DMS 273 (cell line): ENCODE results near the gene CLEC3A.
"Not testable (repeated sequence)": the region's sequence is repeated elsewhere in the genome, so short reads cannot be mapped to it uniquely, and the experiment has no call there.

Experiments
- DNase-seq: peaks from one replicate; lab custom pipeline; 2025; ENCODE audit not compliant: unreplicated experiment; lab: John Stamatoyannopoulos, UW

Gene CLEC3A, protein sequence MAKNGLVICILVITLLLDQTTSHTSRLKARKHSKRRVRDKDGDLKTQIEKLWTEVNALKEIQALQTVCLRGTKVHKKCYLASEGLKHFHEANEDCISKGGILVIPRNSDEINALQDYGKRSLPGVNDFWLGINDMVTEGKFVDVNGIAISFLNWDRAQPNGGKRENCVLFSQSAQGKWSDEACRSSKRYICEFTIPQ

GRCh38 chr16:78022347-78023060, at the start of gene CLEC3A:
TSS of gene CLEC3A (plus strand) at chr16:78022548. CDS start at chr16:78022627, 79 bp downstream.
- DNase-seq = no peak

DNA sequence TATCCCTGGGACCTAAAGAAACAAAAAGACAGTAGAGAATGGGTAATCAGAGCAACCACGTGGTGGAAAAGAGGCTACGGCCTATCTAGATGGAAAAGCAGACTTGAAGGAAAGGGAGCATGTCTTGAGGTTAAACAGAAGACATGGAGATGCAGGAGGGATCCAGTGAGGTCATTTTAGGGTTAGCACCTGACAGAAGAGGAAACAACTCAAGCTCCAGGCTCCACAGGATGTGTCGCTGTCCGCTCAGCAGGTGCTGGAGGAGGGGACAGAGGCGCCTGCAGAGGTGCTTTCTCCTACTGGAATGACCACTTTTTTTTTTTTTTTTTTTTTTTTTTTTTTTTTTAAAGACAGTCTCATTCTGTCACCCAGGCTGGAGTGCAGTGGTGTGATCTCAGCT, 47.5 kb upstream of the CLEC3A start:
- no peak for DNase-seq

DNA sequence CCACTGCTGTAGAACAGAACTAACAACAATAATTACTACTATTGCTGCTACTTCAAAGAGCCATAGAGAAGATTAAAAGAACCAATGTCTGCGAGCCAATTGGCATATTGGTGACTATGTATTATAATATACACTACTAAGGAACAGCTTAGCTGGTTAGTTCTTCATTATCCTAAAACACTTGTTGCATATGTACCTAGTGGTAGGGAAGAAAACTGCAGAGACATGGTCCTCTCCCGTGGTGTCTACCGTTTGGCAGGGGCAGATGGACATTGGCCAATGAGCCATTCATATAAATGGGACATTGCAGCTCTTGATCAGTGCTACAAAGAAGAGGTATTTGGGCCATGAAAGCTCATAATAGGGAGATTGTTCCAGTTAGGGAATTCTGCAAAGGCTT, 46.4 kb upstream of the CLEC3A start:
- no peak for DNase-seq

- no peak for DNase-seq
These were observed 45.0 kb upstream of the CLEC3A start for GRCh38 chr16:77977339-77977738.

DNA sequence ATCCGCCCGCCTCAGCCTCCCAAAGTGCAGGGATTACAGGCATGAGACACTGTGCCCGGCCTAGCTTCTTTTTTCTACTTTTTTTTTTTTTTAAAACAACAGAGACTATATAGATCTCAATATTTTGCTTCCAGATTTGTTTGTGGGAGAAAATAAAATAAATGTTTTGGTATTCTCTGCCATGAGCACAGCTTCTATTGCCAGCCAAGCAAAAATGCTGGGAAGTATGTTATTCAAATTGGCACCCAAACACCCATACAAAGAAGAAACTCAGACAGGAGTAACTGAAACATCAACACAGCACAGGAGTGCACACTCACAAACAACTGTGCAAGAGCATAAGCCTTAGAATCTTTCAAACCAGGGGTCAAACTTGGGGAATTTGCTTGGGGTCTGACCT, 37.2 kb upstream of the CLEC3A start:
- DNase-seq = no peak

- peak; percentile 8 for DNase-seq
These were observed 36.2 kb upstream of the CLEC3A start for GRCh38 chr16:77986011-77986740.

DNA sequence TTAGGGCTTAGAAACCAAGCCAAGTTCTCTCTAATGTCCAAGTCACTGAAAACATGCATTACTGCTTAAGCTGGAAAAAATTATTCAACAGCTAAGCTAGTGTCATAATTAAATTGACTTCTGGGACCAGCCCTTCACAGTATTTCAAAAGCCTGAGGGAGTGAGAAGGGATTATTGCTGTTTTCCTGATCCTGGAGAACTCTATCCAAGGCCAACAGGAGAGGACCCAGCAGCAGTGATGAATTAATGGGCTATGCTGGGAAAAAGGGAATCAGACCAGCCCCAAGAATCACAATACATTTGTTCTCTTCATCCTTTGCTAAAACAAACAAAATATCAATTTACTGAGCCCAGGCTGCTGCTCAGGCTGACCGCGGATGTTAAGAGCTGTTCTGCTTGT, 34.5 kb upstream of the CLEC3A start:
- no peak for DNase-seq

- no peak for DNase-seq
These were observed 32.5 kb upstream of the CLEC3A start for GRCh38 chr16:77989846-77990245.

GRCh38 chr16:77991701-77992100, 30.6 kb upstream of the CLEC3A start:
- DNase-seq = peak; percentile 27

DNA sequence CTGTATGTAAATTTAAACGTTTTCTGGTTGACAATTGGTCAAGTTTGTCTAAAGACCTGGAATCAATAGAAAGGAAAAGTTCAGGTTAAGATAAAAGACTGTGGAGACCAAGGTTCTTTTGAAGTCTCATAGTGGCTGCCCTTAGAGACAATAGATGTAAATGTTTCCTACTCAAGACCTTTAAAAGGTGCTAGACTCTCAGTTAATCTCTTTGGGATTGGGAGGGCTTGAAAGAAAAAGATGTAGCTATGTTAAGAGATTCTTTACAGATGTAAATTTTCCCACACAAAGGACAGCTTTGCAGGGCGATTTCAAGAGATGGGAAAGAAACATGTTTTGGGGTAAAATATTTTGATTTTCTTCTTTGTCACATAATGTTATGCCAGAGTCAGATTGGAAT, 30.0 kb upstream of the CLEC3A start:
- not testable (repeated sequence) for DNase-seq

DNA sequence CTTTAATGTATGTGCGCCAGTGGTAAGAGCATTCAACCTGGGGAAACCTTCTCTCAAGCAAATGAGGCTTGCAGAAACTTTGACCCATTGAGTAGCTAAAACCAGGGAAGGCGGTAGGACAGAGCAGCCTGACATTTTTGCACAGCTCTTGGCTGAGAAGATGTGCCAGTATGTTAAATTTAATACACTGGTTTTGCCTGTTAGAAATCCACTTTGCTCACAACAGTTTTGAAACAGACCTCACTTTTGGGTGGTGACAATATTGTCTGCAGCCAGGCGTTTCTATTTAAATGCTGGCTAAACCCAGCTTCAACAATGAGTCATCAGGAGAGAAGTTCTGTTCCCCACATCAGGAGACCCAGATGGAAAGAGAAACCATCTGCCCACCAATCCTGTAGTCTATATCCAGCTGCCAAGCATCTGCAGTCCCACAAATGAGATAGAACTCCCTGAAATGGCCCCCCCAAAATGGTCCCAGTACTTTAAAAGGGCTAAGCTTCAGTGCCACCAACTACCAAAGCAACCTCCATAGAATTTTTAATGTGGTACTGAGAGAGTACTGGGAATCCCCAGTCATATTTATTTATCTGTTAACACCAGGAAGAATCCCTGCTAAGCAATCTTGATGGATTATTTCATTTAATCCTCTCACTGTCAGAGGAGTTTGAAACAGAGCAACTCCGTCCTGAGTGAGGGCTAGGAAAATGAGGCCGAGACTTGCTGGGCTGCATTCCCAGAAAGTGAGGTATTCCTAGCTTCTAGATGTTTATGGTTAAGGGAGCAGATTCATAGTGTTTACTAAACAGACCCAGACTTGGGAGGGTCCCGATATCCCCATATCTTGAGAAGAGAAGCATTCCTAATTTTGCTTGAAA, 29.0 kb upstream of the CLEC3A start:
- DNase-seq = peak; percentile 82

DNA sequence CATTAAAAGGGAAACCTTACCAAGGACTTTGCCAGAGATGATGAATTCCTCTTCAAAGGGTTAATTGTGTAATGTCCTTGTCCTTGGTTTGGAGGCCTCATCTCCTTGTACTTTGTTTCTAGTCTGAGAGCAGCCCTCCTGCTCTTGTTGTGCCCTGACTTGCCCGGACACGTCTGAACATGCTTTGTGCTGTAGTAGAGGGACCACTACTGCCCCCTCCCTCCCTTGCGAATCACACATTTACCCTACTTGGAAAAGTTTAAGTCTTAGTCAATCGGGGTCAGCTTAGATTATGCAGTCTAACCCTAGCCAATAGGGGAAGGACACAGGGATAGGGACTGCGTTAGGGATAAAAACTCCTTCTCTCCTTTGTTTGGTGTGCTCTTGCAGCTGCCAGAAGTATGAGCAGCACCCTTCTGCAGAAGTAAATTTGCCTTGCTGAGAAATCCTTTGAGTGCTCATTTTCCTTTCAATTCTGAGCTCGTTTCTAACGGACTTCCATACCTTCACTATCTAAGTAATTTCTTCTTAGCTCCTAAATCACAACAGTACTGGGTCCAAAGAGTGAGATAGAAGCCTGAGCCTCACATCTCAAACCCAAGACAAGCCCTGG, 26.4 kb upstream of the CLEC3A start:
- no peak for DNase-seq

DNA sequence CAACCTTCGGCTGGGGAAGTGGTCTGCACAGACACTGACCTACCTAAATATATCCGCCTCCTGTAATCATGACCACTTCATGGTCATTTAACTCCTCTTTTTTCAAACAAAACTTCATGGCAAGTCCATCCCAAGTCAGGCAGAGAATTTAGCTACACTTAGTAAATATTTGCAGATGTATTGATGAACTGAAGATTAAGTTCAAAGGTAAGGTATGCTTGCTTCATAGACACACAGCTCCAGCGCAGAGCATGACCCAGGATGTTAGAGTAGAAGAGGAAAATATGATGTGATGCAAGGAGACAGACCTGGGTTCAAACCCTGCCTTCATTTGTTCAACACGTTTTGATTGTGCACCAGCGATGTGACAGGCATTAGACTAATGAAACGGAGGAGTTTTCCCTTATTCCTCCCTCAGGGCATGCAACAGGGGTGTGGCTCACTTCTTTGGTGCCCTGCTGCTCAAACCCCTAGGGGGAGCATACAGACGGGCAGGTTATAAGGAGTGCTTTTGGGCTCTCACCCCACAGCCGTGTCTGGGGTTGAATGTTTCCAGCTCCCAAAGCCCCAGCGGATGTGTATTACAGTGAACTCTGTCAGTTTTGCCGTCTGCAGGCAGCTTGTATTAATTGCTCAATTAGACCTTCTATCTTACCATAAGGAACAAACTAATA, 23.9 kb upstream of the CLEC3A start:
- no peak for DNase-seq

- DNase-seq = no peak
These were observed 20.8 kb upstream of the CLEC3A start for GRCh38 chr16:78001451-78002025.

GRCh38 chr16:78002915-78003538, 19.3 kb upstream of the CLEC3A start:
- peak; percentile 97 for DNase-seq

DNA sequence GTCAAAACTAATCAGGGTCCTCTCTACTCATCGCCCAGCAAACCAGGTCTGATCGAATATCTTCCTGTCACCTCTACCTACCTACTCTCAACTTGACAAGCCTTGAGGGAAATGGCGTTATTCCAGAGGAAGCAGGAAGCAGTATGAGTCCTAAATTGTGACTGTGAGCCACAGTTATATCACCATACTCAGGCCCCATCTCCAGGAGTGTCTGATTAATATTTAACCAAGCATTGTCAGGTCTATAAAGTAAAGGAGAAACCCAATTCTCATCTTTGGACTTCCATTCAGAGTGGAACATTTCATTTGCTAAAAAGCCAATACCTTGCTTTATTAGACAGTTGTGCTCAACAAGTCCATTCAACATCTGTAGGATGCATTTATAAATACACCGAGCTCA, 17.8 kb upstream of the CLEC3A start:
- DNase-seq = no peak

- DNase-seq = peak; percentile 51
These were observed 16.5 kb upstream of the CLEC3A start for GRCh38 chr16:78005881-78006280.

- DNase-seq = no peak
These were observed 15.2 kb upstream of the CLEC3A start for GRCh38 chr16:78007121-78007520.

- no peak for DNase-seq
These were observed 1.8 kb downstream of the CLEC3A start for GRCh38 chr16:78024159-78024558.
